Measurements from ENCODE around the gene KIF3C. TPM values are rescaled to one million over a fixed set of nuclear protein-coding genes. Genes with fewer than 3 reads are reported as not detected.
"Not testable (repeated sequence)": the region's sequence is repeated elsewhere in the genome, so short reads cannot be mapped to it uniquely, and the experiment has no call there.

The KIF3C gene
- total RNA-seq, 1 donor from 2014 or later, result 10.1 TPM

DNA sequence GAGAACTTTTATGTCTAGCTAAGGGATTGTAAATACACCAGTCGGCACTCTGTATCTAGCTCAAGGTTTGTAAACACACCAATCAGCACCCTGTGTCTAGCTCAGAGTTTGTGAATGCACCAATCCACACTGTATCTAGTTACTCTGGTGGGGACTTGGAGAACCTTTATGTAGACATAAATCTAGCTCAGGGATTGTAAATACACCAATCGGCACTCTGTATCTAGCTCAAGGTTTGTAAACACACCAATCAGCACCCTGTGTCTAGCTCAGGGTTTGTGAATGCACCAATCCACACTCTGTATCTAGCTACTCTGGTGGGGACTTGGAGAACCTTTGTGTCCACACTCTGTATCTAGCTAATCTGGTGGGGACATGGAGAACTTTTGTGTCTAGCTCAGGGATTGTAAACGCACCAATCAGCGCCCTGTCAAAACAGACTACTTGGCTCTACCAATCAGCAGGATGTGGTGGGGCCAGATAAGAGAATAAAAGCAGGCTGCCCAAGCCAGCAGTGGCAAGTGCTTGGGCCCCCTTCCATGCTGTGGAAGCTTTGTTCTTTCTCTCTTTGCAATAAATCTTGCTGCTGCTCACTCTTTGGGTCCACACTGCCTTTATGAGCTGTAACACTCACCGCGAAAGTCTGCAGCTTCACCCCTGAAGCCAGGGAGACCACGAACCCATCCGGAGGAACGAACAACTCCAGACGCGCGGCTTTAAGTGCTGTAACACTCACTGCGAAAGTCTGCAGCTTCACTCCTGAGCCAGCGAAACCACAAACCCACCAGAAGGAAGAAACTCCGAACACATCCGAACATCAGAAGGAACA, 66.1 kb downstream of the KIF3C start:
- not testable (repeated sequence) for DNase-seq (ENCODE audit: low spot score)

GRCh38 chr2:25915411-25915810, 66.9 kb downstream of the KIF3C start:
- DNase-seq (ENCODE audit: low spot score), result not testable (repeated sequence)

GRCh38 chr2:25913696-25913973, 68.7 kb downstream of the KIF3C start:
- DNase-seq (ENCODE audit: low spot score), result not testable (repeated sequence)

- DNase-seq (ENCODE audit: low spot score), result no peak
Measured at GRCh38 chr2:25912851-25913695, 69.2 kb downstream of the KIF3C start.

DNA sequence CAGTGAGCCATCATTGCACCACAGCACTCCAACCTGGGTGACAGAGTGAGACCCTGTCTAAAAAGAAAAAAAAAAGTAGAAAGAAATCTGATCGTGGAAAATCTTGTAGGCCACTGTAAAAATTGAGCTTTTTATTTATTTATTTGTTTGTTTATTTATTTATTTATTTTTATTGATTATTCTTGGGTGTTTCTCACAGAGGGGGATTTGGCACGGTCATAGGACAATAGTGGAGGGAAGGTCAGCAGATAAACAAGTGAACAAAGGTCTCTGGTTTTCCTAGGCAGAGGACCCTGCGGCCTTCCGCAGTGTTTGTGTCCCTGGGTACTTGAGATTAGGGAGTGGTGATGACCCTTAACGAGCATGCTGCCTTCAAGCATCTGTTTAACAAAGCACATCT, 72.7 kb downstream of the KIF3C start:
- DNase-seq (ENCODE audit: low spot score), result not testable (repeated sequence)

DNA sequence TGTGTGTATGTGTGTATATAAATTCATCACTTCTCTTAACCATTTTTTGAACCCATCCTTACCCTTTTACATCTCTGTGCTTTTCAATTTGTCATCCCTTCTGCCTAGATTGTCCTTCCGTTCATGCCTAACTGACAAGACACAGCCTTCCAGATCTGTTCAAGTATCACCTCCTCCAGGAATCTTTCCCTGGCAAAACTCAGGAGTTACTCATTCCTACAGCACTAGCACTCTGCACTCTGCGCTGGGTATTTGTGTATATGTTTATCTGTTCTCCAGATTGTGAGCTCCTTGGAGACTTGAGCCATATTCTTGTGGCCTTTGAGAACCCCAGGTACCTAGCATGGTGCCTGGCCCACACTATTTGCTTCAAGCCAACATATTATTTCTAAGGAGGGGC, 77.2 kb downstream of the KIF3C start:
- DNase-seq (ENCODE audit: low spot score), result no peak

DNA sequence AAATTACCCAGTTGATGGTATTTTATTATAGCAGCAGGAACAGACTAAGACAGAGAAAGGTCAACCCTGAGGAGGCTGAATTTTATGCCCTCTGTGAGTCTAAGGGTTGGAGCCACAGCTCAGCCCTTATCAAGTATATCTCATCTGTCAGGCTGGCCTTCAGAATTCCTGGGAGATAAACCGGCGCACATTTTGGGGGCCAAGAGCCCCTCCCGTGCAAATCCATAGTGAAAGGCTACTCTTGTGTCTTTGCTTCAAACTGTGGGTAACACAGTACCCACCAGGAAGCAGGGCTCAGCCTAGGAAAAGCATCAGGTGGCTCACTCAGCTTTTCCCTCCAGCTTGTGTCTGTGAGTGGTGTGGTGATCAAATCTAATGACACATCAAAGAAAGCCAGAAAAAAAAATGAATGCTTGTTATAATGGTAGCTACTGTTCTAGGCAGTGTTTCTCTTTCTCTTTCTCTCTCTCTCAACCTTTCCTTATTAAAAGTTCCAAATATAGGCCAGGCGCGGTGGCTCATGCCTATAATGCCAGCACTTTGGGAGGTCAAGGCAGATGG, 79.0 kb downstream of the KIF3C start:
- DNase-seq (ENCODE audit: low spot score), result no peak

DNA sequence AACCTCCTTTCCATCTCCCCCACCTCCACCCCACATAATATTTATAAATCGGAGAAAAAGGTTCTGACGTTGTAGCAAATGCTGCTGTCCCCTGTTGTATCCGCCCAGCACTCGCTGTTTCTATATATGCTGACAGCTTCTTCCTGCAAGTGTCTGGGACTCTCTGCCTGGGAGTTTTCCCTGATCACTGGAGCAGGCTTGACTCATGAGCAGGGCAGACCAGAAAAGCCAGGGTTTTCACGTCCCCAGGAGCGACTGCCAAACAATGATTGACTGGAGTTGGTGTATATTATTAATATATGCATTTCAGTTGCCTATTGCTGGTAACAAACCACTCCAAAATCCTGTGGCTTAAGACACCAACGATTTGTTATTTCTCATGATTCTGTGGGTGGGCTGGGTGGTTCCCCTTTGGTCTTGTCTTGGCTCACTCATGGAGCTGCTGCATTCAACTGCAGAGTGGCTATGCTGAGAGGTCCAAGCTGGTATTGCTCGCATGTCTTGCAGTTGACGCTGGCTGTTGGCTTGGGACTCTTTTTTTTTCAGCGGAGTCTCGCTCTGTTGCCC, 82.8 kb downstream of the KIF3C start:
- no peak for DNase-seq (ENCODE audit: low spot score)

- DNase-seq (ENCODE audit: low spot score), result no peak
Measured at GRCh38 chr2:25897506-25897905, 84.8 kb downstream of the KIF3C start.

- not testable (repeated sequence) for DNase-seq (ENCODE audit: low spot score)
Measured at GRCh38 chr2:25896308-25896707, 86.0 kb downstream of the KIF3C start.

GRCh38 chr2:25895610-25896009, 86.7 kb downstream of the KIF3C start:
- DNase-seq (ENCODE audit: low spot score), result no peak

GRCh38 chr2:25895018-25895417, 87.3 kb downstream of the KIF3C start:
- no peak for DNase-seq (ENCODE audit: low spot score)

GRCh38 chr2:25894135-25894830, 88.0 kb downstream of the KIF3C start:
- DNase-seq (ENCODE audit: low spot score), result peak; percentile 29

- no peak for DNase-seq (ENCODE audit: low spot score)
Measured at GRCh38 chr2:25891672-25892071, 90.6 kb downstream of the KIF3C start.

DNA sequence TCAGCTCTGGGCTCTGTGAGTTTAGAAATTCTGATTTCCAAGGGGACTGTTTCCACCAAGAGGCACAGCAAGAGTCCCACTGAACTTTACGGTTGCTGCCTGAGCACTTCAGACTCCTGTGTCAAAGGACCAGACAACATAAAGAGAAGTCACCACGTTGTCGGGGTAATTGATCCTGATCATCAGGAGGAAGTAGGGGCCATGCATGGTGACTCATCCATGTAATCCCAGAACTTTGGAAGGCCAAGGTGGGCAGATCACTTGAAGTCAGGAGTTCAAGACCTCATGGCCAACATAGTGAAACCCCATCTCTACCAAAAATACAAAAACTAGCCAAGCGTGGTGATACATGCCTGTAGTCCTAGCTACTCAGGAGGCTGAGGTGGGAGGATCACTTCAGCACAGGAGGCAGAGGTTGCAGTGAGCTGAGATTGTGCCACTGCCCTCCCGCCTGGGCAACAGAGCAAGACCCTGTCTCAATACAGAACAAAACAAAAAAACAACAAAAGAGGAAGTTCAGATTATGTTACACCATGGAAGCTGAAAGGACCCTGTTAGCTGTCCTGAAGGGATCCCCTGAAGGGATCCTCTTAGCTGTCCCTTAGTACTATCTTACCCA, 94.6 kb downstream of the KIF3C start:
- no peak for DNase-seq (ENCODE audit: low spot score)

DNA sequence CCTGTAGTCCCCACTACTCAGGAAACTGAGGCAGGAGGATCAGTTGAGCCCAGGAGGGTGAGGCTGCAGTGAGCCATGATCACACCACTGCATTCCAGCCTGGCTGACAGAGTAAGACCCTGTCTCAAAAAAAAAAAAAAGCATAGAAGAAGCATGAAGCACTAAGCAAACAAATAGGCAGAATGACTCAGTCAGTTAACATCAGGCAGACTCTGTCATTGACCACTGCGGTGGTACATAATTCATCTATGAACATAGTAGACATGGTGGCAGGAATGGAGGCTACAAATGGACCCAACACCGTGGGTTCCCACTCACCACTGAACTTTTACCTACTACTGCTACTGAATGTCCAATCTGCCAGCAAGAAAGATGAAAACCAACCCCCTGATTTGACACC, 96.4 kb downstream of the KIF3C start:
- DNase-seq (ENCODE audit: low spot score), result no peak

DNA sequence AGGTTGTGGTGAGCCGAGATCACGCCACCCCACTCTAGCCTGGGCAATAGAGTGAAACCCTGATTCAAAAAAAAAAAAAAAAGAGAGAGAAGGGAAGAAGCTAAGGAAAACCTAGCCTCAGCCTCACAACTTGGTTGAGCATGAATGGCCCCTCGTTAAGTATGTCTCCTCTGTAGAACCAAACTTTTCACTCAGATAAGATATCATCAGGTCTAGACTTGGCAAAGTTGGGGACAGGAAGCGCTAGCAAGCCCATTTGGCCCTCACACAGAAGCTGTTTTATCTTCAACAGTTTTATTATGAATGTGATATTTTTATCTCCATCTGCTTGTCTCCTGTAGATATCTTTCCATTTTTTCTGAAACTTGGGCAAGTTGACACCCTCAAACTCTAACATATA, 100.5 kb downstream of the KIF3C start:
- no peak for DNase-seq (ENCODE audit: low spot score)

DNA sequence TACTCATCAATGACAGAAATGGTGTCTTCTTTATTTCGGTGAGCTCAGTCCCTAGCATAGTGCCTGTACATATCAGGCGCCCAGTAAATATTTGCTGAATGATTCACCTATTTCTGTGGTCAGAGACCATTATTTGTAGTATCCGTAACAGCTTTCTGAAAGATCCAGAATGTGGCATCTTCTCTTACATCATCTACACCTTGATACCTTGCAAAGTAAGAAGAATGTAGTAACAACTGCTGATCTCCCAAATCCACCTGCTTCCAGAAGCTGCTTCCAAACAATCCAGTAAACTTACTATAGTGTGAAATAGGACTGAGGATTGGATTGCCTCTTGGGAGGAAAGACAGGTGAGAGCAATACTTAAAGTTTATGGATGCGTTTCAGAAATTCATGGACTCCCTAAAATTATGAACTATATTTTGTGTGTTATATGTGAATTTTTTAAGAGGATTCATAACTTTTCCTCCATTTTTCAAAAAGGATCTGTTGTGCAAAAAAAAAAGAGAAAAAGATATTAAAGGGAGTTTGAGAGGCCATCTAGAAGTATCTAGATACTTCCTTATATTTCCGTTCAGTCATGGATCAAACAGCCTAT, 103.1 kb downstream of the KIF3C start:
- no peak for DNase-seq (ENCODE audit: low spot score)

DNA sequence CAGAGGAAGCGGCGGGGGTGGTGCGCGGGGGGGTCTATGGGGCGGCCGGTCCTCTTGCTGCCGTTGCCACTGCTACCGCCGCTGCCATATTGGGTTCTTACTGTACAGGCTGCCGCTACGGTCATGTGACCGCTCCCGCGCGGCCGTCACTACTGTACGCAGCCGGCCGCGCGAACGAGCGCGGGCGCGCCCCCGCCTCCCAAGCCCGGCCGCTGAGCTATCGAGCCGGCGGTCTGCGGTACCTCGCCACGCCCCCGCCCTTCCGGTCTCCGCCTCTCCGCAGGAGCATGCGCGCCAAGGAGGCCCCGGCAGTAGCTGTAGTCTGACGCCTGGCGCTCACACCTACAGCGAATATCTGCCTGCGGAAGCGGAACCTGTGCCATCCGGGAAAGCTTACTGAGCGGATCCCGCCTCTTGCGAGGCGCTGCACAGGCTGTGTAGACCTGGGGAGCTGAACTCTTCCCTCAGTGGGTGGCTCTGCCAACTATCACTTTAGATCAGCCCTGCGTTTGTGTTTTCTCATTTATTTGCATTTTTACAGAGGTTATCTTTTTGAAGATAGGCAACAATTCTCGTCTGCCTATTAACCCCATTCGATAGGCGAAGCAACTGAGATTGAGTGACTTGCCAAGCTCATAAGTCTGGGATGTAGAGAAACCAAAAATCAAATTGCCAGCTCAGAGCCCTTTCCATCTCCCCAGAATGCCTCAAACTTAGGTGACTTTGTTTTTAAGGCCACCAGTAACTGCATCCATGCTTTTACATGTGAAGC, 103.8 kb downstream of the KIF3C start, which contains the start of gene ASXL2:
ASXL2 (minus strand) TSS at position 127 of the 772 bp plus-strand sequence. CDS start 265 bp downstream, outside the sequence.
- DNase-seq (ENCODE audit: low spot score), result peak; percentile 97

All from mucosa of gallbladder (tissue), 1 donor.